IMR-90 (cell line): ENCODE data around the gene DENND1A. TPM values are rescaled to one million over a fixed set of nuclear protein-coding genes. Genes with fewer than 3 reads are reported as not detected.

ENCODE experiments used
- ATAC-seq: fragments of 200-7000 bp; cut with Tn5 transposase; 2 replicates; pipeline ENCODE4 v1.9.1; 2020; ENCODE audit warnings: low read depth, mild to moderate bottlenecking, moderate library complexity
- BruUV-seq: library from RNA; stranded (reverse); fragments of 400-500 nt; replicated peaks from 2 replicates; lab custom pipeline; 2021; lab: Mats Ljungman, UMichigan
- CTCF ChIA-PET: fragments of 300-600 bp; formaldehyde crosslinking; extraction: SDS; loops from one replicate; lab custom pipeline; 2021; ENCODE audit warnings: antibody characterized with exemption; lab: Yijun Ruan, JAX
- POLR2A ChIA-PET: fragments of 300-600 bp; sonication (Branson Sonifier 250); formaldehyde crosslinking; loops from one replicate; lab custom pipeline; 2022; ENCODE audit warnings: antibody characterized with exemption; ENCODE audit not compliant: unreplicated experiment; lab: Charles Lee
- DNase-seq: peaks from one replicate; pipeline ENCODE4 v3.0.0; 2013
- H2AFZ ChIP-seq: replicated peaks from 2 replicates; pipeline ENCODE3; 2013; ENCODE audit warnings: low read length, mild to moderate bottlenecking; ENCODE audit not compliant: poor library complexity
- H2AK5ac ChIP-seq: 2 replicates; pipeline ENCODE4 v1.6.1; 2013; ENCODE audit warnings: low read depth, low read length, inconsistent platforms
- H2AK9ac ChIP-seq: replicated peaks from 2 replicates; pipeline ENCODE3; 2013; ENCODE audit warnings: mild to moderate bottlenecking, low read depth, low read length, moderate library complexity; ENCODE audit not compliant: poor library complexity
- H2BK120ac ChIP-seq: 2 replicates; pipeline ENCODE4 v1.6.1; 2013; ENCODE audit warnings: low read depth, low read length, inconsistent platforms
- H2BK15ac ChIP-seq: 3 replicates; pipeline ENCODE4 v1.6.1; 2013; ENCODE audit warnings: low read depth, low read length, inconsistent platforms
- H2BK20ac ChIP-seq: 2 replicates; pipeline ENCODE4 v1.6.1; 2013; ENCODE audit warnings: low read depth, mild to moderate bottlenecking, inconsistent platforms, low read length, moderate library complexity
- H2BK5ac ChIP-seq: 2 replicates; pipeline ENCODE4 v1.6.1; 2013; ENCODE audit warnings: mild to moderate bottlenecking, low read depth, low read length, inconsistent platforms; ENCODE audit not compliant: poor library complexity, severe bottlenecking
- H3K14ac ChIP-seq: replicated peaks from 2 replicates; pipeline ENCODE4 v1.6.1; 2013; ENCODE audit warnings: low read depth, low read length, inconsistent platforms
- H3K18ac ChIP-seq: 2 replicates; pipeline ENCODE4 v1.6.1; 2013; ENCODE audit warnings: low read depth, low read length, control low read depth
- H3K23ac ChIP-seq: 2 replicates; pipeline ENCODE4 v1.6.1; 2013; ENCODE audit warnings: low read depth, low read length, inconsistent platforms
- H3K27ac ChIP-seq: 2 replicates; pipeline ENCODE4 v1.5.1; 2013; ENCODE audit warnings: mild to moderate bottlenecking, control low read depth, low read length; ENCODE audit not compliant: insufficient read depth
- H3K27me3 ChIP-seq: 2 replicates; pipeline ENCODE4 v1.6.1; 2013; ENCODE audit warnings: low read length; ENCODE audit not compliant: control insufficient read depth, insufficient read depth
- H3K36me3 ChIP-seq: 2 replicates; pipeline ENCODE4 v1.6.1; 2013; ENCODE audit warnings: low read length, mixed read lengths; ENCODE audit not compliant: control insufficient read depth, insufficient read depth
- H3K4ac ChIP-seq: 2 replicates; pipeline ENCODE4 v1.6.1; 2013; ENCODE audit warnings: low read depth, low read length, inconsistent platforms
- H3K4me1 ChIP-seq: 2 replicates; pipeline ENCODE4 v1.6.1; 2013; ENCODE audit warnings: low read length, mixed read lengths; ENCODE audit not compliant: control insufficient read depth, insufficient read depth
- H3K4me2 ChIP-seq: 2 replicates; pipeline ENCODE4 v1.6.1; 2013; ENCODE audit warnings: low read depth, mild to moderate bottlenecking, control low read depth, low read length, moderate library complexity
- H3K4me3 ChIP-seq: 2 replicates; pipeline ENCODE4 v1.5.1; 2013; ENCODE audit warnings: low read depth, mild to moderate bottlenecking, control low read depth, low read length, moderate library complexity; ENCODE audit not compliant: insufficient read depth
- H3K56ac ChIP-seq: 2 replicates; pipeline ENCODE4 v1.6.1; 2013; ENCODE audit warnings: low read length, inconsistent platforms; ENCODE audit not compliant: insufficient read depth; ENCODE audit errors: extremely low read depth
- H3K79me1 ChIP-seq, 2 experiments: 2 replicates each; pipeline ENCODE4 v1.6.1; 2013; ENCODE audit warnings: low read length in 2 of 2, inconsistent platforms in 1 of 2, low read depth in 1 of 2
- H3K9ac ChIP-seq: 2 replicates; pipeline ENCODE4 v1.6.1; 2013; ENCODE audit warnings: low read depth, low read length, control low read depth
- H3K9me1 ChIP-seq: 2 replicates; pipeline ENCODE4 v1.6.1; 2013; ENCODE audit warnings: low read length, inconsistent platforms; ENCODE audit not compliant: insufficient read depth
- H3K9me3 ChIP-seq: 2 replicates; pipeline ENCODE4 v1.6.1; 2013; ENCODE audit warnings: low read length; ENCODE audit not compliant: control insufficient read depth, insufficient read depth
- H4K20me1 ChIP-seq: 2 replicates; pipeline ENCODE4 v1.6.1; 2013; ENCODE audit warnings: low read length, inconsistent platforms; ENCODE audit not compliant: insufficient read depth
- H4K5ac ChIP-seq: 2 replicates; pipeline ENCODE4 v1.6.1; 2013; ENCODE audit warnings: mild to moderate bottlenecking, low read depth, low read length, control low read depth
- H4K8ac ChIP-seq, 2 experiments: 2 replicates each; pipeline ENCODE4 v1.6.1; 2013; ENCODE audit warnings: low read depth in 2 of 2, low read length in 2 of 2, control low read depth in 1 of 2, inconsistent platforms in 1 of 2
- H4K91ac ChIP-seq: 2 replicates; pipeline ENCODE4 v1.6.1; 2013; ENCODE audit warnings: low read depth, low read length, inconsistent platforms; ENCODE audit not compliant: insufficient read depth
- BHLHE40 ChIP-seq: fragments of 150-350 bp; IDR thresholded peaks from 2 replicates; pipeline ENCODE4 v1.6.1; 2016; ENCODE audit warnings: mild to moderate bottlenecking, low read depth, low read length
- CEBPB ChIP-seq: IDR thresholded peaks from 2 replicates; pipeline ENCODE4 v1.6.1; 2012; ENCODE audit warnings: low read depth, low read length, improper control_type of control experiment
- CHD1 ChIP-seq: IDR thresholded peaks from 2 replicates; pipeline ENCODE4 v1.6.1; 2012; ENCODE audit warnings: low read depth, low read length, improper control_type of control experiment
- ELK1 ChIP-seq: fragments of 150-350 bp; IDR thresholded peaks from 2 replicates; pipeline ENCODE4 v1.6.1; 2016; ENCODE audit warnings: low read depth, mild to moderate bottlenecking, low read length, moderate library complexity, borderline replicate concordance
- MAFK ChIP-seq: IDR thresholded peaks from 2 replicates; pipeline ENCODE4 v1.6.1; 2012; ENCODE audit warnings: low read depth, low read length, improper control_type of control experiment
- MXI1 ChIP-seq: IDR thresholded peaks from 2 replicates; pipeline ENCODE4 v1.6.1; 2012; ENCODE audit warnings: low read depth, mild to moderate bottlenecking, low read length, moderate library complexity, borderline replicate concordance
- NFE2L2 ChIP-seq: fragments of 150-350 bp; IDR thresholded peaks from 2 replicates; pipeline ENCODE4 v1.6.1; 2016; ENCODE audit warnings: low read depth, mild to moderate bottlenecking, low read length
- POLR2A ChIP-seq: IDR thresholded peaks from 2 replicates; pipeline ENCODE4 v1.6.1; 2012; ENCODE audit warnings: mild to moderate bottlenecking, low read depth, low read length
- RAD21 ChIP-seq: IDR thresholded peaks from 2 replicates; pipeline ENCODE4 v1.6.1; 2012; ENCODE audit warnings: low read length, improper control_type of control experiment
- RCOR1 ChIP-seq: IDR thresholded peaks from 2 replicates; pipeline ENCODE4 v1.6.1; 2012; ENCODE audit warnings: mild to moderate bottlenecking, low read length, improper control_type of control experiment; ENCODE audit not compliant: insufficient replicate concordance
- SMC3 ChIP-seq: fragments of 150-350 bp; IDR thresholded peaks from 2 replicates; pipeline ENCODE4 v1.6.1; 2016; ENCODE audit warnings: low read depth, mild to moderate bottlenecking, antibody characterized with exemption, low read length, moderate library complexity
- WGBS, 2 experiments: methylation state at CpG; one replicate each; pipeline versions ENCODE4 v1.1.5 to v1.1.7; 2013; ENCODE audit warnings: missing lambda C conversion rate in 2 of 2; ENCODE audit not compliant: insufficient read length in 1 of 2; ENCODE audit errors: extremely low coverage in 2 of 2; 5-methylcytosine and 5-hydroxymethylcytosine counted together
- dilution Hi-C: fragments of 300-500 bp; cut with HindIII; formaldehyde crosslinking; loops from one replicate; pipeline ENCODE4 v1.14.3; 2018; ENCODE audit warnings: low sequenced_read_pairs; ENCODE audit not compliant: unreplicated experiment
- in situ Hi-C: fragments of 300-500 bp; cut with MboI; formaldehyde crosslinking; loops from 3 replicates; pipeline ENCODE4 v1.14.3; 2019; ENCODE audit warnings: low sequenced_read_pairs, inconsistent platforms, mixed read lengths
- intact Hi-C: fragments of 100-400 bp; cut with micrococcal nuclease; formaldehyde crosslinking; loops from 2 replicates; pipeline ENCODE4 v1.10.0; 2022
- polyA plus RNA-seq, 3 experiments: library from polyadenylated mRNA; depleted of rRNA; stranded (reverse); fragments of >200 nt; gene quantifications; 2 replicates each; pipeline ENCODE4 v1.2.3, GENCODE V29; 2012; ENCODE audit warnings: low replicate concordance in 1 of 3
- total RNA-seq: library from RNA; depleted of rRNA; stranded (reverse); fragments of >200 nt; gene quantifications from 2 replicates; pipeline ENCODE4 v1.2.3, GENCODE V29; 2012
- TF ChIP-seq, protein P1 (sequence below): conservative IDR thresholded peaks from 2 replicates; pipeline ENCODE4 v1.5.1; 2012; ENCODE audit warnings: mild to moderate bottlenecking, low read depth, low read length, improper control_type of control experiment
- TF ChIP-seq, protein P2 (sequence below): fragments of 150-350 bp; IDR thresholded peaks from 2 replicates; pipeline ENCODE4 v1.6.1; 2017; ENCODE audit warnings: mild to moderate bottlenecking, antibody characterized with exemption, low read length, low read depth

Gene DENND1A
- total and polyA plus RNA-seq, 2 of the 4 experiments (the other 2 are of a cell fraction) = 21.4 to 27.6 TPM

GRCh38 chr9:123353984-123354591, 575.8 kb downstream of the DENND1A start (continued):
- no peak for TF ChIP-seq CHD1

DNA sequence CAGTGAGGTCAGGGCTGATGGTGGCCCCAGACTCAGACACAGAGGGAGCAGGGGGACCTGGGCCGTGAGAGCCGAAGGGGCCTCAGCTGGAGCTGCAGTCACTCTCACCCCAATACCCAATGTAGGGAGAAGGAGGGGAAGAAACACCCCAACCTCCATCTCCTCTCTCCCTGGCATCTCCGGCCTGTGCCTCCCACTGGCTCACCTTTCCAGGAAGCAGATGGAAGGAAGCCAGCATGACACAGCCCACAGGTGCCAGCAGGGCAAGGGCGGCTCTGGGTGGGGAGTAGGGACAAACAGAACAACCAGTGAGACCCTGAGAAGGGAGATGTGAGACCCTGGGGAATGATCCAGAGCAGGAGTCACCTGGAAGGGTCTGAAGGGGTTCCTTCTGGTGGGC, 576.9 kb downstream of the DENND1A start:
- no peaks in the 10 kb centered on the region for H3K36me3 ChIP-seq
- H2BK5ac ChIP-seq = no peak overlapping the region
- CTCF ChIA-PET = no interaction called here
- H2AK5ac ChIP-seq = no peak overlapping the region
- H3K79me1 ChIP-seq = no peaks in the 10 kb centered on the region
- H2BK20ac ChIP-seq = no peak overlapping the region
- no peak overlapping the region for H4K5ac ChIP-seq
- peaks cover 59% of the 10 kb centered on the region for H3K27me3 ChIP-seq
- ATAC-seq (no peak), DNase-seq (no peak)
- in situ Hi-C loops (loop anchor here (5.0 kb wide), 1 partner anchor 271 kb away; no protein-coding TSS in a partner anchor), dilution Hi-C loops (no loop called here), intact Hi-C loops (loop anchor here (5.0 to 10.0 kb wide), 3 partner anchors 348 to 886 kb away; no protein-coding TSS in a partner anchor)
- H3K4ac ChIP-seq = no peak overlapping the region
- WGBS, 2 experiments = no CpG with 5 or more reads among the region's 4 CpGs
- POLR2A ChIA-PET = no interaction called here
- no peak overlapping the region for H2AK9ac ChIP-seq
- H3K9me3 ChIP-seq = no peaks in the 10 kb centered on the region
- H3K27ac ChIP-seq = no peak overlapping the region
- no peak overlapping the region for H3K14ac ChIP-seq
- H3K23ac ChIP-seq = no peak overlapping the region
- H2BK120ac ChIP-seq = no peak overlapping the region
- no peak overlapping the region for H3K9ac ChIP-seq
- H4K20me1 ChIP-seq = no peaks in the 10 kb centered on the region
- no peak overlapping the region for H3K56ac ChIP-seq
- H3K18ac ChIP-seq = no peak overlapping the region
- peaks cover 2% of the 10 kb centered on the region; the same call in 1 of the 2 replicates for H3K4me1 ChIP-seq
- no peak overlapping the region for H3K4me3 ChIP-seq
- H4K8ac ChIP-seq = no peak overlapping the region
- no peak overlapping the region for H2BK15ac ChIP-seq
- BruUV-seq = no TSS peak
- no peak overlapping the region for H2AFZ ChIP-seq
- TF ChIP-seq RCOR1 (no peak), RAD21 (no peak), MAFK (no peak), ELK1 (no peak), BHLHE40 (no peak), MXI1 (no peak), CEBPB (no peak), NFE2L2 (no peak), CHD1 (no peak), POLR2A (no peak), SMC3 (no peak)
- TF ChIP-seq, protein P1, sequence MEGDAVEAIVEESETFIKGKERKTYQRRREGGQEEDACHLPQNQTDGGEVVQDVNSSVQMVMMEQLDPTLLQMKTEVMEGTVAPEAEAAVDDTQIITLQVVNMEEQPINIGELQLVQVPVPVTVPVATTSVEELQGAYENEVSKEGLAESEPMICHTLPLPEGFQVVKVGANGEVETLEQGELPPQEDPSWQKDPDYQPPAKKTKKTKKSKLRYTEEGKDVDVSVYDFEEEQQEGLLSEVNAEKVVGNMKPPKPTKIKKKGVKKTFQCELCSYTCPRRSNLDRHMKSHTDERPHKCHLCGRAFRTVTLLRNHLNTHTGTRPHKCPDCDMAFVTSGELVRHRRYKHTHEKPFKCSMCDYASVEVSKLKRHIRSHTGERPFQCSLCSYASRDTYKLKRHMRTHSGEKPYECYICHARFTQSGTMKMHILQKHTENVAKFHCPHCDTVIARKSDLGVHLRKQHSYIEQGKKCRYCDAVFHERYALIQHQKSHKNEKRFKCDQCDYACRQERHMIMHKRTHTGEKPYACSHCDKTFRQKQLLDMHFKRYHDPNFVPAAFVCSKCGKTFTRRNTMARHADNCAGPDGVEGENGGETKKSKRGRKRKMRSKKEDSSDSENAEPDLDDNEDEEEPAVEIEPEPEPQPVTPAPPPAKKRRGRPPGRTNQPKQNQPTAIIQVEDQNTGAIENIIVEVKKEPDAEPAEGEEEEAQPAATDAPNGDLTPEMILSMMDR = no peak
- TF ChIP-seq, protein P2, sequence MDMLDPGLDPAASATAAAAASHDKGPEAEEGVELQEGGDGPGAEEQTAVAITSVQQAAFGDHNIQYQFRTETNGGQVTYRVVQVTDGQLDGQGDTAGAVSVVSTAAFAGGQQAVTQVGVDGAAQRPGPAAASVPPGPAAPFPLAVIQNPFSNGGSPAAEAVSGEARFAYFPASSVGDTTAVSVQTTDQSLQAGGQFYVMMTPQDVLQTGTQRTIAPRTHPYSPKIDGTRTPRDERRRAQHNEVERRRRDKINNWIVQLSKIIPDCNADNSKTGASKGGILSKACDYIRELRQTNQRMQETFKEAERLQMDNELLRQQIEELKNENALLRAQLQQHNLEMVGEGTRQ = no peak
- H3K9me1 ChIP-seq = no peaks in the 10 kb centered on the region
- H3K4me2 ChIP-seq = no peak overlapping the region
- H4K91ac ChIP-seq = no peak overlapping the region
